ENCODE measurements around the gene TP73.

The TP73 gene

DNA sequence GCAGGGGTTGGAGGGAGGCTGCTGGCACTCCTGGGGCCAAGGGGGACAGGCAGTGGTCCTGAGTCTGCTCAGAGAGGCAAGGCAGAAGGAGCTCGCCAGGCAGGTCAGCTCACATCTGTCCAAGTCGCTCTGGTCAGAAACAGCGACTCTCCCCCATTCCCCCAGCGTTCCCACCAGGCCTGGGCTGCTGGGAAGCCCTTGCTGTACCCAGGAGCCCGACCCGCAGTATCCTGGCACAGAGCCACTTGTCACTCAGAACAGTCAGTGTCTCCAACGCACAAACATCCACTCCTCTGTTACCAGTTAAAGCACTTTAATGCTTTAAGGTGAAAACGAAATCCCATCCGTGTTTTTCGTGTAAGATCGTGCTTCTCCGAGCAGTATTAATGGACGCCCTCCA is 83.4 kb downstream of the TP73 start:
- H3K27ac ChIP-seq (ENCODE audit: insufficient read depth, low read depth, low read length, poor library complexity, severe bottlenecking): no peak overlapping the region
- H3K27me3 ChIP-seq (ENCODE audit: control insufficient read depth, insufficient read depth, low read length, poor library complexity, severe bottlenecking): no peaks in the 10 kb centered on the region
- H3K4me1 ChIP-seq (ENCODE audit: control insufficient read depth, insufficient read depth, low read length): peaks cover 9% of the 10 kb centered on the region
- H3K36me3 ChIP-seq (ENCODE audit: control insufficient read depth, insufficient read depth, low read length): peaks cover 21% of the 10 kb centered on the region
- 95% methylated on average over 13 of the region's 13 CpGs for WGBS, 2 experiments
- no peak overlapping the region for H3K4me3 ChIP-seq (ENCODE audit: insufficient read depth, low read depth, low read length)
- H3K9me3 ChIP-seq (ENCODE audit: control insufficient read depth, low read length): no peaks in the 10 kb centered on the region

DNA sequence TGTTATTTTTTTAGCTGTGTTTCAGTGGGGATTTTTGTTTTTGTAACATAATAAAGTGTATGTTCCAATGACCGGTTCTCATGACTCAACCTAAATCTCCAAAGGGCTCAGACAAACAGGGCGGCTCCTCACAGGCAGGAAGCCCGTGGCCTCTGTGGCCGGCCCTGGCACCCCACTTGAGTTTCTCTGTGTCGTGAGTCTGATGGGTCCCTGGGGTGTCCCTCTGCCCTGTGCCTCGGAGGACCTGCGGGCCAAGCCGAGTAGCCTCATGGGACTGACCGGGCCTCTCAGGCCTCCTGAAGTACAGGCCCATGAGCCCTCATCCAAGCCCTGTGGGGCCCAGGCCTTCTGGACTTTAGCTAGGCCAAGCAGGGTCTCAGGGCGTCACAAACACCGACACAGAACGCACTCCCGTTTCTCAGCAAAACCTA is 83.8 kb downstream of the TP73 start:
- no peaks in the 10 kb centered on the region for H3K27me3 ChIP-seq (ENCODE audit: control insufficient read depth, insufficient read depth, low read length, poor library complexity, severe bottlenecking)
- 92 to 96% methylated on average over 13 of the region's 13 CpGs for WGBS, 2 experiments
- H3K36me3 ChIP-seq (ENCODE audit: control insufficient read depth, insufficient read depth, low read length): peaks cover 26% of the 10 kb centered on the region
- H3K27ac ChIP-seq (ENCODE audit: insufficient read depth, low read depth, low read length, poor library complexity, severe bottlenecking): no peak overlapping the region
- no peaks in the 10 kb centered on the region for H3K9me3 ChIP-seq (ENCODE audit: control insufficient read depth, low read length)
- no peak overlapping the region for H3K4me3 ChIP-seq (ENCODE audit: insufficient read depth, low read depth, low read length)
- peaks cover 9% of the 10 kb centered on the region for H3K4me1 ChIP-seq (ENCODE audit: control insufficient read depth, insufficient read depth, low read length)

GRCh38 chr1:3736708-3737107 is 84.4 kb downstream of the TP73 start:
- peaks cover 30% of the 10 kb centered on the region for H3K36me3 ChIP-seq (ENCODE audit: control insufficient read depth, insufficient read depth, low read length)
- no peak overlapping the region for H3K4me3 ChIP-seq (ENCODE audit: insufficient read depth, low read depth, low read length)
- peaks cover 6% of the 10 kb centered on the region for H3K4me1 ChIP-seq (ENCODE audit: control insufficient read depth, insufficient read depth, low read length)
- H3K9me3 ChIP-seq (ENCODE audit: control insufficient read depth, low read length): no peaks in the 10 kb centered on the region
- H3K27me3 ChIP-seq (ENCODE audit: control insufficient read depth, insufficient read depth, low read length, poor library complexity, severe bottlenecking): no peaks in the 10 kb centered on the region
- 91 to 95% methylated on average over 14 of the region's 14 CpGs for WGBS, 2 experiments
- no peak overlapping the region for H3K27ac ChIP-seq (ENCODE audit: insufficient read depth, low read depth, low read length, poor library complexity, severe bottlenecking)

GRCh38 chr1:3738943-3739342 is 86.6 kb downstream of the TP73 start:
- Histone ChIP-seq H3K27ac (ENCODE audit: insufficient read depth, low read depth, low read length, poor library complexity, severe bottlenecking) (no peak overlapping the region), H3K4me1 (ENCODE audit: control insufficient read depth, insufficient read depth, low read length) (no peaks in the 10 kb centered on the region)

DNA sequence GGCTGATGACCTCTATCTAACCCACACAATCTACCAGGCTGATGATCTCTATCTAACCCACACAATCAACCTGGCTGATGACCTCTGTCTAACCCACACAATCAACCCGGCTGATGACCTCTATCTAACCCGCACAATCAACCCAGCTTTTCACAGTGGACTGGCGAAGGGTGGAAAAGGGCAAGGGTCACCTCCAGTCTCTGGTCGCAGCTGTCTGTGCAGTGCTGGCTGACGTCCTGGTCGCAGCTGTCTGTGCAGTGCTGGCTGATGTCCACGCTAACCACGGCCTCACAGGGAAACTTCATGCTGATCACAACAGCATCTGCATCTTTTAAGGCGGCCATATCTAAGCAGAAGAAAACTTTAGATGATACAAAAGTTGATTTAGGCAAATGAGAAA is 87.7 kb downstream of the TP73 start:
- H3K9me3 ChIP-seq (ENCODE audit: control insufficient read depth, low read length): no peaks in the 10 kb centered on the region
- WGBS, 2 experiments: 95 to 97% methylated on average over 9 of the region's 9 CpGs
- H3K4me1 ChIP-seq (ENCODE audit: control insufficient read depth, insufficient read depth, low read length): peaks cover 5% of the 10 kb centered on the region
- no peak overlapping the region for H3K4me3 ChIP-seq (ENCODE audit: insufficient read depth, low read depth, low read length)
- no peaks in the 10 kb centered on the region for H3K27me3 ChIP-seq (ENCODE audit: control insufficient read depth, insufficient read depth, low read length, poor library complexity, severe bottlenecking)
- peaks cover 32% of the 10 kb centered on the region for H3K36me3 ChIP-seq (ENCODE audit: control insufficient read depth, insufficient read depth, low read length)
- H3K27ac ChIP-seq (ENCODE audit: insufficient read depth, low read depth, low read length, poor library complexity, severe bottlenecking): no peak overlapping the region

More at GRCh38 chr1:3738943-3739342, 86.6 kb downstream of the TP73 start:
- Histone ChIP-seq H3K9me3 (ENCODE audit: control insufficient read depth, low read length) (no peaks in the 10 kb centered on the region), H3K36me3 (ENCODE audit: control insufficient read depth, insufficient read depth, low read length) (peaks cover 37% of the 10 kb centered on the region), H3K4me3 (ENCODE audit: insufficient read depth, low read depth, low read length) (no peak overlapping the region), H3K27me3 (ENCODE audit: control insufficient read depth, insufficient read depth, low read length, poor library complexity, severe bottlenecking) (no peaks in the 10 kb centered on the region)
- WGBS, 2 experiments: 92 to 96% methylated on average over 12 of the region's 12 CpGs

DNA sequence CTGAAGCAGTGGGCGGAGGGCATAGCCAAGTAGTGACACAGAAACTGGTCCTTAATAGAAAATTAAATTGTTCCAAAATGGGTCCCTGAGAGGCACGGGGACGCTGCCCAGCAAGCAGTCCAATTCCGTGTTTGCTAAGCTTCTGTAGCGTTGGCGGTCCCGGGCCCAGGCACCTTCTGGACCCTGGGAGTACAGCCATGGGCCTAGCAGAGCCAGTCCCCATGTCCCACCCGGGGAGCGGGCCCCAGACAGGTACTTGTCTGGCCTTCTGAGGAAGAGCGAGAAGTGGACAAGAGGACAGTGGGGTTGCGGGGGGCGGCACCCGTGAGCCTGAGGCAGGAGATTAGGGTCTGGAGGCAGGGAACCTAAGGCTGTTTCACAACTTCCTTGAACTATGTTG is 88.4 kb downstream of the TP73 start:
- Histone ChIP-seq H3K4me3 (ENCODE audit: insufficient read depth, low read depth, low read length) (no peak overlapping the region), H3K27ac (ENCODE audit: insufficient read depth, low read depth, low read length, poor library complexity, severe bottlenecking) (no peak overlapping the region), H3K36me3 (ENCODE audit: control insufficient read depth, insufficient read depth, low read length) (peaks cover 32% of the 10 kb centered on the region), H3K27me3 (ENCODE audit: control insufficient read depth, insufficient read depth, low read length, poor library complexity, severe bottlenecking) (no peaks in the 10 kb centered on the region), H3K9me3 (ENCODE audit: control insufficient read depth, low read length) (no peaks in the 10 kb centered on the region), H3K4me1 (ENCODE audit: control insufficient read depth, insufficient read depth, low read length) (peaks cover 11% of the 10 kb centered on the region)
- 95% methylated on average over 13 of the region's 13 CpGs for WGBS, 2 experiments

DNA sequence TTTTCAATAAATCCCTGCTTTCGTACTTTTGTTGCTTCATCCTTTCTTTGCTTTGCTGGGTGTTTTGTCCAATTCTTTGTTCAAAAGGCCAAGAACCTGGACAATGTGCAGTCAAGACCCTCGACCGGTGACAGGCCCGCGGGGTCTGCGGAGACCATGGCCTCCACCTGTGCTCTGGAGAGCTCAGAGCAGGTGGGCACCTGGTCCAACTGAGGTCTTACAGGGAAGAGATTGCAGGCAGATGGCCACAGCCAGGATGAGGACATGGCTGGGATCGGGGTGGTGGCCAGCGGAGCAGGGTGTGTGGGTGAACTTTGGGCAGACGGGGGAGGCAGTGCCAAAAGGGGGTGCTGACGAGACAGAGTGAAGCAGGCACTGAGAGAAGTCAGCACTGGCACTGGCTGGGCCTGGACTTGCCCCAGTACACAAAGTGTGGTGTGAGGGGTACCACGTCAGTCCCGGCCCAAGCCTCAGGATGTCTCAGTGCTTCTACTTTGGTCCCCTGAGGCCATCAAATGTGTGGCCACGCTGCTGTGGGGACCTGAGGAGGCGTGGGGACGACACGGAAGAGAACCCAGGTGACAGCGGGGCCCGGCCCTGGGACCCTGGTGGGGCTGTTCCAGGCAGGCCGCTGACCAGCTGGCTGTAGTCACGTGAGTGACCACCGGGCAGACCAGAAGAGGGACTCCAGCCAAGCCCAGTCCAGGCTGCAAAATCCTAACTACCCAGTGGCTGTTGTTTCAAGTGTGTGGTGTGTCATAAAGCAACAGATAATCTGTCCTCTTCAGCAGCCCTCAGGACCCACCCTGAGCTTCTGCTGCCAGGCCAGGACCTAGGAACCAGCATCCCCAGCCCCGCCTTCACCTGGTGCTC is 89.5 kb downstream of the TP73 start:
- Histone ChIP-seq H3K36me3 (ENCODE audit: control insufficient read depth, insufficient read depth, low read length) (peaks cover 25% of the 10 kb centered on the region), H3K27me3 (ENCODE audit: control insufficient read depth, insufficient read depth, low read length, poor library complexity, severe bottlenecking) (no peaks in the 10 kb centered on the region), H3K4me3 (ENCODE audit: insufficient read depth, low read depth, low read length) (no peak overlapping the region), H3K9me3 (ENCODE audit: control insufficient read depth, low read length) (no peaks in the 10 kb centered on the region), H3K4me1 (ENCODE audit: control insufficient read depth, insufficient read depth, low read length) (peaks cover 16% of the 10 kb centered on the region), H3K27ac (ENCODE audit: insufficient read depth, low read depth, low read length, poor library complexity, severe bottlenecking) (no peak overlapping the region)
- 96% methylated on average over 22 of the region's 22 CpGs for WGBS, 2 experiments

DNA sequence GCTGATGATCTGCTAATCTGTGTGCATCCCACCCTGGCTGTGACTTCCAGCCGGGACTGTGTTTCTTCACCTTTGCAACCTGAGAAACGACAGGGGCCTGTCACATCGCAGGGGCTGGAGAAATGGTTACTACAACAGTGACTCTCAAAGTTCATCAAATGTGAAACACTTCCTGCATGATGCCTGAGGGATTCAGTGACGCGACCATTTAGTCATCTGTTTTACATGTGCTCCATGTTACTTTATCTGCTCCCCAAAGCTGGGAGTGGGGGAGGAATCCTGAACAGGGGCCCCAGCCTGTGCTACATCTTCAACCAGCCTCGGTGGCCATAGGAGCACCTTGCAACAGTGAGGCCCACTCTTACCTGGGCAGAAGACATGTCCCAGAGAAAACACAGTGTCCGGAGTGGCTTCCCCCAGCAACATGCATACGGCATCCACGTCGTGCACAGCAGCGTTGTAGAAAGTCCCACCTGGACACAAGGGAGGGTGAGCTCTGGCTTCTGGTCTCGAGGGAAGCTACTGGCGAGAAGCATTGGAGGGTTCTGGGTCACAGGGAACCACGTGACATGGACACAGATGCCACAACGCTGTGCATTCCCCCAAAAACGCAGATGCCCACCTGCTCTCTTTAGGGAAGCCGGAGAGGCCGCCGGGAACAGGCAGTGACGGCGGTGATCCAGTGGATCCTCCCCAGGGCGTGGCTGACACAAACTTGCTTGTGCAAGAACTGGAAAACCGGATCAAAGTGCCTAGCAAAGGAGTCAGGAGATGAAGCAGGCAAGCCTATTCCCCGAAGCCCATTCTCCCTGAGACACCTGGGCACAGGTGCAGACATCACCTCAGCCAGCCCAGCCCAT is 90.4 kb downstream of the TP73 start:
- no peaks in the 10 kb centered on the region for H3K9me3 ChIP-seq (ENCODE audit: control insufficient read depth, low read length)
- H3K4me3 ChIP-seq (ENCODE audit: insufficient read depth, low read depth, low read length): no peak overlapping the region
- no peak overlapping the region for H3K27ac ChIP-seq (ENCODE audit: insufficient read depth, low read depth, low read length, poor library complexity, severe bottlenecking)
- WGBS, 2 experiments: 95 to 96% methylated on average over 24 of the region's 24 CpGs
- H3K4me1 ChIP-seq (ENCODE audit: control insufficient read depth, insufficient read depth, low read length): peaks cover 16% of the 10 kb centered on the region
- peaks cover 25% of the 10 kb centered on the region for H3K36me3 ChIP-seq (ENCODE audit: control insufficient read depth, insufficient read depth, low read length)
- no peaks in the 10 kb centered on the region for H3K27me3 ChIP-seq (ENCODE audit: control insufficient read depth, insufficient read depth, low read length, poor library complexity, severe bottlenecking)

DNA sequence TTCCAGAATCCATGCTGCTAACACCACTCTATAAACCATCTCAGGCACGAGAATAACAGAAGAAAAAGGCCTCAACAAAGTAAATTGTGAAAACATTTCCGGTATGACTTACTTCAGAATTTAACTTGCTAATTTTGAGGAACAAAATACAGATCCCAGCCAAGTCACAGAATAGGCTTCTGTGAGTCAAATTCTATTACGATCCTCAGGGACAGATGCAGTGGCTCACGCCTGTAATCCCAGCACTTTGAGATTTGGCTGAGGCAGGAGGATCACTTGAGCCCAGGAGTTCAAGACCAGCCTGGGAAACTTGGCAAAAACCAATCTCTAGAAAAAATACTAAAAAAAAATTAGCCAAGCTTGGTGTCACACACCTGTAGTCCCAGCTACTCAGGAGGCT is 91.1 kb downstream of the TP73 start:
- Histone ChIP-seq H3K36me3 (ENCODE audit: control insufficient read depth, insufficient read depth, low read length) (peaks cover 23% of the 10 kb centered on the region), H3K4me1 (ENCODE audit: control insufficient read depth, insufficient read depth, low read length) (peaks cover 16% of the 10 kb centered on the region), H3K27ac (ENCODE audit: insufficient read depth, low read depth, low read length, poor library complexity, severe bottlenecking) (no peak overlapping the region), H3K4me3 (ENCODE audit: insufficient read depth, low read depth, low read length) (no peak overlapping the region), H3K9me3 (ENCODE audit: control insufficient read depth, low read length) (no peaks in the 10 kb centered on the region), H3K27me3 (ENCODE audit: control insufficient read depth, insufficient read depth, low read length, poor library complexity, severe bottlenecking) (peaks cover 5% of the 10 kb centered on the region)
- WGBS, 2 experiments: 89 to 93% methylated on average over 4 of the region's 4 CpGs

- H3K36me3 ChIP-seq (ENCODE audit: control insufficient read depth, insufficient read depth, low read length): peaks cover 19% of the 10 kb centered on the region
Measured at GRCh38 chr1:3743826-3744225, 91.5 kb downstream of the TP73 start.

More at GRCh38 chr1:3743826-3744225, 91.5 kb downstream of the TP73 start:
- Histone ChIP-seq H3K27me3 (ENCODE audit: control insufficient read depth, insufficient read depth, low read length, poor library complexity, severe bottlenecking) (peaks cover 5% of the 10 kb centered on the region), H3K9me3 (ENCODE audit: control insufficient read depth, low read length) (no peaks in the 10 kb centered on the region), H3K4me3 (ENCODE audit: insufficient read depth, low read depth, low read length) (no peak overlapping the region), H3K4me1 (ENCODE audit: control insufficient read depth, insufficient read depth, low read length) (peaks cover 16% of the 10 kb centered on the region), H3K27ac (ENCODE audit: insufficient read depth, low read depth, low read length, poor library complexity, severe bottlenecking) (no peak overlapping the region)
- 93 to 94% methylated on average over 12 of the region's 12 CpGs for WGBS, 2 experiments
